ENCODE results near the gene C22orf31.

Gene C22orf31

DNA sequence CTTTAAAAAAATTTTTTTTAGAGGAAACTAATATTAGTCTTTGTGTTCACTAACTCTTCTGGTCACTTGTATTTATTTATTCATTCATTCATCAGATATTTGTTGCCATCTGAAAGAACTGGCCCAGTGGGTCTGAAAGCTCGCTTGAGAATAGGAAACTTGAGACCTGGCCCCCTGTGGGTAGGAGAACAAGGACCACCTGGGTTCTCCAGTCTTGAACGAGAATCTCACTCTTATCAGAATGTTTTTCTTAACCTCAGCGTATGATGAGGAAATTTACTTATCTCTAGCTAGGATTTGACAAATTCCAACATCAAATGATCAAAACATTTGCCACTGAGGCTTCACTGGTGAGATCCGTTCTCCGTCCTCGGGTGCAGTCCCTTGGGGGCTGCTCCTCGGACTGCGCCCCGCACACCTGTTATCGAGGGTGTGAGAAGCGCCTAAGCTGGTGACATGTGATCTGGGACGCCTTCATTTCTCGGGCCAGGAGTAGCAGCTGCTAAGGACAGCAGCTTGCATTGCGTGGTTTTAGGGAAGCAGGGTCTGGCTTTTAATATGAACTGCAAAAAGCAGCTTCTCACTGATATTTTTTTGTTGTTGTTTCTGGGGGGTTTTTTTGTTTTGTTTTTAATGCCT is 6.3 kb downstream of the C22orf31 start:
- TF ChIP-seq EZH2phosphoT487 (IDR thresholded peaks at IDR 0.05; ENCODE audit: borderline replicate concordance, low read length): no peak
- TF ChIP-seq, protein P1, sequence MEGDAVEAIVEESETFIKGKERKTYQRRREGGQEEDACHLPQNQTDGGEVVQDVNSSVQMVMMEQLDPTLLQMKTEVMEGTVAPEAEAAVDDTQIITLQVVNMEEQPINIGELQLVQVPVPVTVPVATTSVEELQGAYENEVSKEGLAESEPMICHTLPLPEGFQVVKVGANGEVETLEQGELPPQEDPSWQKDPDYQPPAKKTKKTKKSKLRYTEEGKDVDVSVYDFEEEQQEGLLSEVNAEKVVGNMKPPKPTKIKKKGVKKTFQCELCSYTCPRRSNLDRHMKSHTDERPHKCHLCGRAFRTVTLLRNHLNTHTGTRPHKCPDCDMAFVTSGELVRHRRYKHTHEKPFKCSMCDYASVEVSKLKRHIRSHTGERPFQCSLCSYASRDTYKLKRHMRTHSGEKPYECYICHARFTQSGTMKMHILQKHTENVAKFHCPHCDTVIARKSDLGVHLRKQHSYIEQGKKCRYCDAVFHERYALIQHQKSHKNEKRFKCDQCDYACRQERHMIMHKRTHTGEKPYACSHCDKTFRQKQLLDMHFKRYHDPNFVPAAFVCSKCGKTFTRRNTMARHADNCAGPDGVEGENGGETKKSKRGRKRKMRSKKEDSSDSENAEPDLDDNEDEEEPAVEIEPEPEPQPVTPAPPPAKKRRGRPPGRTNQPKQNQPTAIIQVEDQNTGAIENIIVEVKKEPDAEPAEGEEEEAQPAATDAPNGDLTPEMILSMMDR (IDR thresholded peaks at IDR 0.05; ENCODE audit: low read depth, low read length, poor library complexity, severe bottlenecking): no peak
- Histone ChIP-seq H3K27ac (ENCODE audit: low read depth, low read length) (no peak overlapping the region), H3K9me2 (replicated peaks; ENCODE audit: control insufficient read depth, low read length) (no peaks in the 10 kb centered on the region), H3K4me3 (ENCODE audit: low read length) (no peak overlapping the region), H3K4me1 (ENCODE audit: control insufficient read depth, low read length) (no peaks in the 10 kb centered on the region), H3K4me2 (ENCODE audit: low read length) (no peak overlapping the region), H3K27me3 (ENCODE audit: control insufficient read depth, low read length) (peaks cover 2% of the 10 kb centered on the region; the same call in 1 of the 2 replicates), H4K20me1 (ENCODE audit: control insufficient read depth, insufficient read depth, low read depth, low read length) (no peaks in the 10 kb centered on the region), H3K9me3 (ENCODE audit: control insufficient read depth, insufficient read depth, low read length) (no peaks in the 10 kb centered on the region), H3F3A (ENCODE audit: control insufficient read depth, insufficient read depth) (no peaks in the 10 kb centered on the region), H3K36me3 (ENCODE audit: control insufficient read depth, low read length) (no peaks in the 10 kb centered on the region), H3K79me2 (ENCODE audit: control insufficient read depth, low read length) (no peaks in the 10 kb centered on the region)

DNA sequence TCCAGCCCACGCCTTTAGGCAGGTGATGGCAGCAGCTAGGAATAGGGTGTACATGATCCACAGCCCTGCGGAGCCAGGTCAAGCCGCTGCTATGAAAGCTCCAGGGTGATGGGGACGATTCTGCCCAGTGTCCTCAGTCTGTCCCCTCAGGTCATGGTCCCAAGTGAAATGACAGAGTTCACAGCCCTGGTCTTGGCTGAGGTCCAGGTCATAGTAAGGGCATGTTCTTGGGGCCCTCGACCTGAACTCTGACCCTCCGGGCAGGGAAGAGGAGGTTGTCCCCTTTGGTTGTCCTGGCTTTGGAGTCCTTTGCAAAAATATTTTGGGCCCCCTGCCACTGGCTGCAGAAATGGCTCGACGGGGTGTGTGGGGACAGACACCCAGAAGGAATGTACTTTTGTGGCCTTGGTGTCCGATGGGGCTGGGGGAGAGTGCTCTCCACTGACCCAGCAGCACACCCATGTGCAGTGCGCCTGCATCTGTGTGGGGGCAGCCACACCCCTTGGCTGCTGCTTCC is 7.3 kb downstream of the C22orf31 start:
- no peak overlapping the region for H3K4me2 ChIP-seq (ENCODE audit: low read length)
- H3K9me3 ChIP-seq (ENCODE audit: control insufficient read depth, insufficient read depth, low read length): no peaks in the 10 kb centered on the region
- H3K36me3 ChIP-seq (ENCODE audit: control insufficient read depth, low read length): no peaks in the 10 kb centered on the region
- no peaks in the 10 kb centered on the region for H3K27me3 ChIP-seq (ENCODE audit: control insufficient read depth, low read length)
- H3K4me1 ChIP-seq (ENCODE audit: control insufficient read depth, low read length): no peaks in the 10 kb centered on the region
- no peak overlapping the region for H3K4me3 ChIP-seq (ENCODE audit: low read length)
- no peaks in the 10 kb centered on the region for H4K20me1 ChIP-seq (ENCODE audit: control insufficient read depth, insufficient read depth, low read depth, low read length)
- H3F3A ChIP-seq (ENCODE audit: control insufficient read depth, insufficient read depth): no peaks in the 10 kb centered on the region
- H3K9me2 ChIP-seq (replicated peaks; ENCODE audit: control insufficient read depth, low read length): no peaks in the 10 kb centered on the region
- H3K79me2 ChIP-seq (ENCODE audit: control insufficient read depth, low read length): no peaks in the 10 kb centered on the region
- TF ChIP-seq, protein P1 (IDR thresholded peaks at IDR 0.05; ENCODE audit: low read depth, low read length, poor library complexity, severe bottlenecking): no peak
- no peak for TF ChIP-seq EZH2phosphoT487 (IDR thresholded peaks at IDR 0.05; ENCODE audit: borderline replicate concordance, low read length)
- H3K27ac ChIP-seq (ENCODE audit: low read depth, low read length): no peak overlapping the region

DNA sequence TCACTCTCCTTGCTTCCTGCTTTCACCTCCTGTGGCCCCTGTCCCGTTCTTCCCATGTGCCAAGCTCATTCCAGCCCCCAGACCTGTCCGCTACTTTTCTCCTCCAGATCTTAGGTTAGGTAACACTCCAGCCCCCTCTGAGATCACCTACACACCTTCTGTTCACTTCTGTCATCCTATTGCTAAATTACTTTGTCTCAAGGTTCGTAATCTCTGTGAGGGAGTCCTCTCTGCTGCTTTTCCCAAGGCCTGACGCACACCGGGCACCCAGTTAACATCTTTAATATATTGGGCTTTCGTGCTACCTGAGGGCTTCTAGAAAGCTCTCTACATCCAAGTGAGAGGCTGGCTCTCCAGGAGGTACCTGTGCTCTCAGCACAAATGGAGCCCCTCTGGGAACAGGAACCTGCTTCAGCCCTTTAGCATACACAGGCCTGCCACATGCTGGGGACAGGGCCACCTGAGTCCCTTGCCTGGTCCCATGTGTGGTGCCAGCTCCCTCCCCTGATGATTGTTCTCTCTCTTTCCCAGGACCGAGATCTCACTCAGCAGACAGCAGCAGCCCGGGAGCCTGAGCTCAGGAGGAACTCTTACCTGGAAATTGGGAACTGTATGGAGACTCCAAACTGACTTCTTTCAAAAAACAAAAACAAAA is 8.5 kb downstream of the C22orf31 start:
- no peaks in the 10 kb centered on the region for H3K9me2 ChIP-seq (replicated peaks; ENCODE audit: control insufficient read depth, low read length)
- no peaks in the 10 kb centered on the region for H3K4me1 ChIP-seq (ENCODE audit: control insufficient read depth, low read length)
- H4K20me1 ChIP-seq (ENCODE audit: control insufficient read depth, insufficient read depth, low read depth, low read length): no peaks in the 10 kb centered on the region
- H3K27ac ChIP-seq (ENCODE audit: low read depth, low read length): no peak overlapping the region
- H3K4me2 ChIP-seq (ENCODE audit: low read length): no peak overlapping the region
- H3K36me3 ChIP-seq (ENCODE audit: control insufficient read depth, low read length): no peaks in the 10 kb centered on the region
- H3K79me2 ChIP-seq (ENCODE audit: control insufficient read depth, low read length): no peaks in the 10 kb centered on the region
- H3K9me3 ChIP-seq (ENCODE audit: control insufficient read depth, insufficient read depth, low read length): no peaks in the 10 kb centered on the region
- TF ChIP-seq EZH2phosphoT487 (IDR thresholded peaks at IDR 0.05; ENCODE audit: borderline replicate concordance, low read length): no peak
- TF ChIP-seq, protein P1 (IDR thresholded peaks at IDR 0.05; ENCODE audit: low read depth, low read length, poor library complexity, severe bottlenecking): no peak
- H3K4me3 ChIP-seq (ENCODE audit: low read length): no peak overlapping the region
- no peaks in the 10 kb centered on the region for H3K27me3 ChIP-seq (ENCODE audit: control insufficient read depth, low read length)
- H3F3A ChIP-seq (ENCODE audit: control insufficient read depth, insufficient read depth): no peaks in the 10 kb centered on the region

Data from DOHH2 (cell line).